Liver (tissue), 9 donors: Measurements from ENCODE around the gene BCS1L. TPM values are rescaled to one million over a fixed set of nuclear protein-coding genes. Genes with fewer than 3 reads are reported as not detected.

Experiments used
- DNase-seq: peaks from one replicate; pipeline ENCODE4 v3.0.0-alpha.2; 2017; ENCODE audit warnings: low spot score
- H3K27ac ChIP-seq, 2 donors: one replicate each; pipeline ENCODE4 v1.7.0; 2013; ENCODE audit warnings: inconsistent platforms in 2 of 2, low read length in 2 of 2, control low read depth in 1 of 2, low read depth in 1 of 2, mild to moderate bottlenecking in 1 of 2
- H3K27me3 ChIP-seq, 4 donors: one replicate each; pipeline versions ENCODE4 v1.6.1 to v1.7.0; 2013; ENCODE audit warnings: low read length in 3 of 4, inconsistent platforms in 1 of 4, mild to moderate bottlenecking in 1 of 4, moderate library complexity in 1 of 4; ENCODE audit not compliant: control insufficient read depth in 4 of 4, insufficient read depth in 4 of 4
- H3K36me3 ChIP-seq, 4 donors: one replicate each; pipeline versions ENCODE4 v1.6.1 to v1.7.0; 2013; ENCODE audit warnings: low read length in 3 of 4, mild to moderate bottlenecking in 3 of 4, low read depth in 1 of 4, moderate library complexity in 1 of 4; ENCODE audit not compliant: control insufficient read depth in 4 of 4, insufficient read depth in 3 of 4
- H3K4me1 ChIP-seq, 4 donors: one replicate each; pipeline versions ENCODE4 v1.6.1 to v1.7.0; 2013; ENCODE audit warnings: low read length in 3 of 4, mild to moderate bottlenecking in 3 of 4, moderate library complexity in 1 of 4; ENCODE audit not compliant: control insufficient read depth in 4 of 4, insufficient read depth in 4 of 4
- H3K4me3 ChIP-seq, 3 donors: one replicate each; pipeline versions ENCODE4 v1.6.1 to v1.7.0; 2013; ENCODE audit warnings: low read length in 3 of 3, control low read depth in 1 of 3, low read depth in 1 of 3, mild to moderate bottlenecking in 1 of 3
- H3K9ac ChIP-seq, 2 donors: one replicate each; pipeline ENCODE4 v1.7.0; 2013; ENCODE audit warnings: low read length in 2 of 2, mild to moderate bottlenecking in 2 of 2, moderate library complexity in 2 of 2, control low read depth in 1 of 2, low read depth in 1 of 2
- H3K9me3 ChIP-seq, 4 donors: one replicate each; pipeline versions ENCODE4 v1.6.1 to v1.7.0; 2013; ENCODE audit warnings: low read length in 3 of 4; ENCODE audit not compliant: control insufficient read depth in 4 of 4
- ATF3 ChIP-seq: IDR thresholded peaks from 2 replicates; pipeline ENCODE4 v1.6.1; 2016; ENCODE audit warnings: antibody characterized with exemption
- EGR1 ChIP-seq, 2 donors: IDR thresholded peaks; 2 replicates each; pipeline ENCODE4 v1.6.1; 2016 to 2018; ENCODE audit warnings: antibody characterized with exemption in 2 of 2, low read depth in 2 of 2
- FOXA1 ChIP-seq: IDR thresholded peaks from 2 replicates; pipeline ENCODE4 v1.6.1; 2016; ENCODE audit warnings: antibody characterized with exemption
- FOXA2 ChIP-seq: IDR thresholded peaks from 2 replicates; pipeline ENCODE4 v1.6.1; 2016; ENCODE audit warnings: antibody characterized with exemption
- GABPA ChIP-seq, 2 donors: IDR thresholded peaks in 1 of 2; conservative IDR thresholded peaks in 1 of 2; 2 replicates each; pipeline ENCODE4 v1.6.1; 2016; ENCODE audit warnings: antibody characterized with exemption in 2 of 2, mild to moderate bottlenecking in 1 of 2, moderate library complexity in 1 of 2
- HNF4A ChIP-seq, 2 donors: conservative IDR thresholded peaks; 2 replicates each; pipeline ENCODE4 v1.6.1; 2016; ENCODE audit warnings: antibody characterized with exemption in 2 of 2, mild to moderate bottlenecking in 2 of 2
- JUND ChIP-seq, 2 donors: IDR thresholded peaks; 2 replicates each; pipeline ENCODE4 v1.6.1; 2016; ENCODE audit warnings: antibody characterized with exemption in 2 of 2
- NR2F2 ChIP-seq: IDR thresholded peaks from 2 replicates; pipeline ENCODE4 v1.6.1; 2016; ENCODE audit warnings: antibody characterized with exemption
- RAD21 ChIP-seq, 2 donors: IDR thresholded peaks; 2 replicates each; pipeline ENCODE4 v1.6.1; 2016; ENCODE audit warnings: antibody characterized with exemption in 2 of 2, mild to moderate bottlenecking in 2 of 2
- REST ChIP-seq: IDR thresholded peaks from 2 replicates; pipeline ENCODE4 v1.6.1; 2016; ENCODE audit warnings: antibody characterized with exemption, mild to moderate bottlenecking
- RXRA ChIP-seq, 2 donors: IDR thresholded peaks; 2 replicates each; pipeline ENCODE4 v1.6.1; 2017 to 2018; ENCODE audit warnings: antibody characterized with exemption in 2 of 2, mild to moderate bottlenecking in 1 of 2
- SP1 ChIP-seq: IDR thresholded peaks from 2 replicates; pipeline ENCODE4 v1.6.1; 2018; ENCODE audit warnings: antibody characterized with exemption, mild to moderate bottlenecking
- TAF1 ChIP-seq: conservative IDR thresholded peaks from 2 replicates; pipeline ENCODE4 v1.6.1; 2016; ENCODE audit warnings: antibody characterized with exemption, mild to moderate bottlenecking
- YY1 ChIP-seq: IDR thresholded peaks from 2 replicates; pipeline ENCODE4 v1.6.1; 2016; ENCODE audit warnings: antibody characterized with exemption, mild to moderate bottlenecking
- WGBS: extraction: QIAGEN DNeasy Blood & Tissue Kit; methylation state at CpG from one replicate; pipeline ENCODE4 v1.1.7; 2013; 5-methylcytosine and 5-hydroxymethylcytosine counted together
- polyA plus RNA-seq, 2 donors: library from polyadenylated mRNA; stranded (reverse) in 1 of 2; unstranded in 1 of 2; fragments of 200-250 nt in 1 of 2; fragments of >200 nt in 1 of 2; fragmentation: Nextera tagmentation in 1 of 2; extraction: Ambion mirVana in 1 of 2; gene quantifications; one replicate each; pipeline versions ENCODE4 v1.2.1 to v1.2.3, GENCODE V29; 2013 to 2015
- total RNA-seq, 2 donors: library from RNA; depleted of rRNA; stranded (reverse); fragments of >200 nt; gene quantifications; one replicate each; pipeline ENCODE4 v1.2.3, GENCODE V29; 2014
- TF ChIP-seq, protein P1 (sequence below): fragments of 150-350 bp; IDR thresholded peaks from 2 replicates; pipeline ENCODE4 v1.5.1; 2017; ENCODE audit warnings: improper control_type of control experiment, low read depth, low read length; ENCODE audit not compliant: missing input control
- TF ChIP-seq, protein P2 (sequence below): IDR thresholded peaks from 2 replicates; pipeline ENCODE4 v1.6.1; 2016; ENCODE audit warnings: antibody characterized with exemption
- TF ChIP-seq, protein P3 (sequence below): IDR thresholded peaks from 2 replicates; pipeline ENCODE4 v1.6.1; 2016; ENCODE audit warnings: antibody characterized with exemption
- donor health status: healthy.
- donor health status: healthy.
- donor health status: healthy.
- donor health status: healthy.
- donor health status: healthy.

Gene BCS1L
- total and polyA plus RNA-seq, 4 donors, result 14.8 to 30.1 (median 25.2) TPM

DNA sequence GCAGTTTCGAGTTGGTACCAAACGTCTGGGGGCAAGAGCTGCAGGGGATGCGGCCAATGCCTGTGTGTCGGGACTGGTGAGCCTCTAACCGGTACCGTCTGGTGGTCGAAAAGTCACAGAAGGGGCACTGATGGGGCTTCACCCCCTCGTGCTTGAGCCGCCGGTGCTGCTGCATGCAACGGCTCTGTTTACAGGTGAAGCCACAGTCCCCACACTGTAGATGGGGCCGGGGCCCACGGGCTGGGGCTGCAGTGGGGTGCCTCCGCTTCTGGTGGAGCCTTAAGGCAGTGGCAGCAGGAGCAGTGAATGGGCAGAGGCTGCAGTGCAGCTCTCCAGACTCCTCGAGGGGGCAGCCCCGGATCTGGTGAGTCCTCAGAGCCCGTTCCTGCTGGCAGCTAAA lies 16.7 kb upstream of the BCS1L start:
- Histone ChIP-seq H3K36me3 (peaks cover 16 to 66% (median 31%) of the 10 kb centered on the region in 4 donors), H3K27ac (no peak overlapping the region), H3K4me3 (no peak overlapping the region), H3K27me3 (no peaks in the 10 kb centered on the region), H3K9ac (no peak overlapping the region), H3K9me3 (no peaks in the 10 kb centered on the region), H3K4me1 (peaks cover 0 to 22% (median 17%) of the 10 kb centered on the region in 4 donors)
- 94% methylated on average over 17 of the region's 17 CpGs for WGBS
- TF ChIP-seq FOXA1, result no peak
- TF ChIP-seq, protein P1, sequence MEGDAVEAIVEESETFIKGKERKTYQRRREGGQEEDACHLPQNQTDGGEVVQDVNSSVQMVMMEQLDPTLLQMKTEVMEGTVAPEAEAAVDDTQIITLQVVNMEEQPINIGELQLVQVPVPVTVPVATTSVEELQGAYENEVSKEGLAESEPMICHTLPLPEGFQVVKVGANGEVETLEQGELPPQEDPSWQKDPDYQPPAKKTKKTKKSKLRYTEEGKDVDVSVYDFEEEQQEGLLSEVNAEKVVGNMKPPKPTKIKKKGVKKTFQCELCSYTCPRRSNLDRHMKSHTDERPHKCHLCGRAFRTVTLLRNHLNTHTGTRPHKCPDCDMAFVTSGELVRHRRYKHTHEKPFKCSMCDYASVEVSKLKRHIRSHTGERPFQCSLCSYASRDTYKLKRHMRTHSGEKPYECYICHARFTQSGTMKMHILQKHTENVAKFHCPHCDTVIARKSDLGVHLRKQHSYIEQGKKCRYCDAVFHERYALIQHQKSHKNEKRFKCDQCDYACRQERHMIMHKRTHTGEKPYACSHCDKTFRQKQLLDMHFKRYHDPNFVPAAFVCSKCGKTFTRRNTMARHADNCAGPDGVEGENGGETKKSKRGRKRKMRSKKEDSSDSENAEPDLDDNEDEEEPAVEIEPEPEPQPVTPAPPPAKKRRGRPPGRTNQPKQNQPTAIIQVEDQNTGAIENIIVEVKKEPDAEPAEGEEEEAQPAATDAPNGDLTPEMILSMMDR, result no peak
- TF ChIP-seq, protein P2, sequence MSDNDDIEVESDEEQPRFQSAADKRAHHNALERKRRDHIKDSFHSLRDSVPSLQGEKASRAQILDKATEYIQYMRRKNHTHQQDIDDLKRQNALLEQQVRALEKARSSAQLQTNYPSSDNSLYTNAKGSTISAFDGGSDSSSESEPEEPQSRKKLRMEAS, result no peak
- no peak for TF ChIP-seq FOXA2
- no peak for TF ChIP-seq TAF1
- no peak for TF ChIP-seq YY1
- TF ChIP-seq GABPA (IDR thresholded peaks at IDR 0.05 in 1 of 2, conservative IDR thresholded peaks at IDR 0.05 in 1 of 2), result no peak
- no peak for TF ChIP-seq RAD21 (IDR thresholded peaks at IDR 0.05)
- TF ChIP-seq EGR1 (IDR thresholded peaks at IDR 0.05; ENCODE audit: low read depth in 2 of 2), result no peak
- no peak for TF ChIP-seq SP1
- no peak for TF ChIP-seq REST
- TF ChIP-seq RXRA (IDR thresholded peaks at IDR 0.05), result no peak
- TF ChIP-seq HNF4A (conservative IDR thresholded peaks at IDR 0.05), result no peak
- TF ChIP-seq JUND (IDR thresholded peaks at IDR 0.05), result no peak
- DNase-seq, result no peak

DNA sequence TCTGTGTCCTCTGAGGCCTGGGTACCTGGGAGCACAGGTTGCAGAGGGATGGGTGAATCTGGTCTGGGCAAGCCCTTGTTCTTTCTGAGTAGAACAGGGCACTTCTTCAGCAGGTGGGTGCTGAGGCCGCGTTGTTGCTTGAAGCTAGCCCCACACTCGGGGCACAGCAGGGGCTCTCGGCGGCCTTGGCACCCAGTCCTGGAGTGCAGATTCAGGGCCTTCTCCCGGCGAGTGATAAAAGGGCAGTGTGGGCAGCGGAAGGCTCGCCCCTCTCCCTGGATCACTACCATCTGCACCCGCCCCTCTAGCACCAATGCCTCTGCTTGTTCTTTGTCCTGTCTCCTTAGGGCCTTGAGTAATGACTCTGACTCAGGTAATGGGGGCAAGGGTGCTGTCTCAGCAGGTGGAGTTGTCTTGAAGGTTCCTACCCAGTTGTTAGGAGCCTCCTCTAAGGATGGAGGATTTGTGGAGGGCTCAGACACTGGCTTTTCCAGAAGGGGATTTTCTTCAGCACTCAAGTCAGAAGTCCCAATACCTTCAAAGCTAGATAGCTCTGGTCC lies 15.7 kb upstream of the BCS1L start:
- Histone ChIP-seq H3K27me3 (no peaks in the 10 kb centered on the region), H3K4me1 (peaks cover 0 to 22% (median 17%) of the 10 kb centered on the region in 4 donors), H3K4me3 (no peak overlapping the region), H3K9ac (no peak overlapping the region), H3K36me3 (peaks cover 9 to 65% (median 30%) of the 10 kb centered on the region in 4 donors), H3K9me3 (no peaks in the 10 kb centered on the region), H3K27ac (no peak overlapping the region)
- 97% methylated on average over 10 of the region's 10 CpGs for WGBS
- no peak for DNase-seq
- TF ChIP-seq, protein P3, sequence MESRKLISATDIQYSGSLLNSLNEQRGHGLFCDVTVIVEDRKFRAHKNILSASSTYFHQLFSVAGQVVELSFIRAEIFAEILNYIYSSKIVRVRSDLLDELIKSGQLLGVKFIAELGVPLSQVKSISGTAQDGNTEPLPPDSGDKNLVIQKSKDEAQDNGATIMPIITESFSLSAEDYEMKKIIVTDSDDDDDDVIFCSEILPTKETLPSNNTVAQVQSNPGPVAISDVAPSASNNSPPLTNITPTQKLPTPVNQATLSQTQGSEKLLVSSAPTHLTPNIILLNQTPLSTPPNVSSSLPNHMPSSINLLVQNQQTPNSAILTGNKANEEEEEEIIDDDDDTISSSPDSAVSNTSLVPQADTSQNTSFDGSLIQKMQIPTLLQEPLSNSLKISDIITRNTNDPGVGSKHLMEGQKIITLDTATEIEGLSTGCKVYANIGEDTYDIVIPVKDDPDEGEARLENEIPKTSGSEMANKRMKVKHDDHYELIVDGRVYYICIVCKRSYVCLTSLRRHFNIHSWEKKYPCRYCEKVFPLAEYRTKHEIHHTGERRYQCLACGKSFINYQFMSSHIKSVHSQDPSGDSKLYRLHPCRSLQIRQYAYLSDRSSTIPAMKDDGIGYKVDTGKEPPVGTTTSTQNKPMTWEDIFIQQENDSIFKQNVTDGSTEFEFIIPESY, result no peak
- no peak for TF ChIP-seq NR2F2
- TF ChIP-seq RAD21 (IDR thresholded peaks at IDR 0.05), result no peak
- TF ChIP-seq SP1, result no peak
- no peak for TF ChIP-seq JUND (IDR thresholded peaks at IDR 0.05)
- TF ChIP-seq FOXA2, result no peak
- no peak for TF ChIP-seq RXRA (IDR thresholded peaks at IDR 0.05)
- no peak for TF ChIP-seq TAF1
- no peak for TF ChIP-seq ATF3
- no peak for TF ChIP-seq REST
- no peak for TF ChIP-seq YY1
- TF ChIP-seq, protein P1, result no peak
- TF ChIP-seq FOXA1, result no peak
- no peak for TF ChIP-seq EGR1 (IDR thresholded peaks at IDR 0.05; ENCODE audit: low read depth in 2 of 2)
